IPS-18c (cell line): ENCODE results near the gene C10orf90.

Experiments
- H3K4me3 ChIP-seq: 2 replicates; pipeline ENCODE4 v1.7.0; 2013; ENCODE audit warnings: low read depth, mild to moderate bottlenecking, low read length, moderate library complexity; ENCODE audit not compliant: insufficient read depth
- H3K9me3 ChIP-seq: one replicate; pipeline ENCODE4 v1.6.1; 2013; ENCODE audit warnings: mild to moderate bottlenecking, low read length, moderate library complexity; ENCODE audit not compliant: control insufficient read depth, insufficient read depth

Gene C10orf90

DNA sequence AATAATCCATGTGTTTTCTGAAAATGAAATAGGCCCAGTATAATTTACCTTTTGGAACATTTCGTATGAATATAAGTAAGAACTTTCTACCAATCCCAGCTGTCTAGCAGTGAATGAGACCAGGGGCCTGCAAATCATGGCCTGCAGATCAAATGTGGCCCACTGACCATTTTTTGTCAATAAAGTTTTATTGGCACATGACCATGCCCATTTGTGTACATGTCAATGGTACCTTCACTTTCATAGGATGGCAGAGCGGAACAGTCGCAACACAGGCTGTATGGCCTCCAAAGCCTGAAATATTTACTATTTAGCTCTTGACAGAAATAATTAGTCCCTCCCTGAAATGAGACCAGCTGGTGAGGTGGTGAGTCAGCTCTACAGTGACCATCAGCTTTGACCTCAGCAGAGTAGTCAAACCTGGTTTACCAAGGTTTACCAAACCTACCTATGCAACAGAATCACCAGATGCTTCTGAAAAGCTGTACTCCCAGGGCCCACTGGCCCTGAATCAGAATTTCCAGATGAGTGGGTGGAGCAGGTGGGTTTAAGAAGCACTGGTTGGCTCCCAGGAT lies 13.8 kb upstream of the C10orf90 start:
- Histone ChIP-seq H3K4me3 (no peak overlapping the region), H3K9me3 (no peaks in the 10 kb centered on the region)

GRCh38 chr10:126683466-126683865 lies 13.0 kb upstream of the C10orf90 start:
- Histone ChIP-seq H3K4me3 (no peak overlapping the region), H3K9me3 (no peaks in the 10 kb centered on the region)

DNA sequence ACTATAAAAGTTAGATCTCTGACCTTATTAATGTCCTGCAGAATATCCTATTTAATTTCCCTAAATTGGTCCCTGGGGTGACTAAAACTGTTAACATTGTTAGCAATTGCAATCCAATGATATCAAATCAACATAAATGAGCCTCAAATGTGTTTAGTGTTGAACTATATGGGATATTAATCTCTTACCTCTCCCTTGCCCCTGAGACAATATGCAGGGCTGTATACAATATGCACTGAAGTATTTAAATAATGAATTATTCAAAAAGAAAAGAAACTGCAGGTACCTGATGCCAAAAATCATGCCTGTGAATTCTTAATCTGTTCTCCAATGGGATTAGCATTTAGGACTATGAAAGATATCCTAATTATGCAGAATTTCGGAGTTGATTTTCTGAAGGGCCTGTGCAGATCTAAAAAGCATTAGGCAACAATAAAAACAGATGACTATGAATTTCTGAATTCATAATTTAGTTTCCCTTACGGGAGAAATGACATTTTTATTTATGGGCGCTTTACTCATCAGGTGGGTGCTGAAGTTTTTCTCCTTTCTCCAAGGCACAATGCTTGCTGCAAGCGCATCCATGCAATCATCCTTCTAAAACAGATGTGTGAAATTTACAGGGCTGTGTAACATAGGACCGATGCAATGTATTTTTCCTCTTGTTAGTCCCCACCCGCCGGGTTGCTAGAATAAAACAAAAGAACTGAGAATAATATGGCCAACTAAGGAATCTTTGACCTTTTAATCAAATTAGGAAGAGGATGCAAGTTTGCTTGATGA lies 5.4 kb upstream of the C10orf90 start:
- no peak overlapping the region for H3K4me3 ChIP-seq
- no peaks in the 10 kb centered on the region for H3K9me3 ChIP-seq

DNA sequence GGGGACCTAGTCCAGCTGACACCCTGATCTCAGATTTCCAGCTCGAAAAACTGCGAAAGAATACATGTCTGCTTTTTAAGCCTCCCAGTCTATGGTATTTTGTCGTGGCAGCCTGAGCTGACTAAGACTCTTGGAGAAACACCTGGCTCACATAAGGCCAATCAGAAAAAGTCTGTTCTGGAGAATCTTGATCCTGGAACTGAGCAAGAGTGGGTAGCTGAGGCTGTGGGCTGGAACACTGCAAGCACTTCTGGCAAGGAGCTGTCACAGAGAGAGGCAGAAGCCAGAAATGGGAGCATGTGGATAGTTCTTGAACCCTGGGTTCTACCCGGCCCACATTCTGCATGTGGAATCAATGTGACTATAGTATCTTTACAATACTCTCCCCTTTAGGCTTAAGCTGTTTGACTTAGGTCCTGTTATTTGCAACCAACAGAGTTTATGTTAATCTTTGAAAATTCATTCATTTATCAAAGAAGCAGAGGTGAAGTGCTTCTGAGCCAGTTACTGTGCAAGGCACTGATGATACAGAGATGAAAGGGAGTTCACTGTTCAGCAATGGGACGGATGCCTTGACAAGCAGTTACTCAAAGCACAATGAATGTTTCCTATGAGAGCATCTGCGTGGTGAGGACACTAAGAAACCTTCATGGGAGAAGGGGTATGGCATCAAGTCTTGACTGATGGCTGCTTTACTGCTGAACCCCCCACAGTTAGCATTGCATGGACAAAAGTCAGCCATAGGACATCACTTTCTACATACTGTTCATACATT lies 4.4 kb upstream of the C10orf90 start:
- H3K4me3 ChIP-seq: no peak overlapping the region
- no peaks in the 10 kb centered on the region for H3K9me3 ChIP-seq

GRCh38 chr10:126673565-126673964 lies 3.1 kb upstream of the C10orf90 start:
- Histone ChIP-seq H3K9me3 (no peaks in the 10 kb centered on the region), H3K4me3 (no peak overlapping the region)

GRCh38 chr10:126671402-126671975 lies 996 bp upstream of the C10orf90 start:
- Histone ChIP-seq H3K4me3 (no peak overlapping the region), H3K9me3 (no peaks in the 10 kb centered on the region)

DNA sequence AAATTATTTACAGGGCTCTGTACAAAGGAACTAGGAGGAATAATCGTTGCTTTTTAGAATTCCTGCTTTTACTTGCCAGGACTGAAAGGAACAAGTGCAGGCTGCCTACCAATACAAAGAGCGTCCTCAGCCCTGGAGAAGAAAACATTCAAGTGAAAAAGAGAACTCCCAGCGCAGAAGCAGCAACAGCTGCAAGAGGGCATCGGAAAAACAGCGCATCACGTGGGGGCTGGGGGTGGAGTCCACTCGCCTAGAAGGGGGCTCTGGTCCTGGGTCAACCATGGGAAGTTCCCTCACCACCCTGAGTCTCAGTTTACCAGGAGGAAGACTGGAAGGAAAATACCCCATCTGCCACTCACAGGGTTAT lies 385 bp upstream of the C10orf90 start:
- no peak overlapping the region for H3K4me3 ChIP-seq
- no peaks in the 10 kb centered on the region for H3K9me3 ChIP-seq

DNA sequence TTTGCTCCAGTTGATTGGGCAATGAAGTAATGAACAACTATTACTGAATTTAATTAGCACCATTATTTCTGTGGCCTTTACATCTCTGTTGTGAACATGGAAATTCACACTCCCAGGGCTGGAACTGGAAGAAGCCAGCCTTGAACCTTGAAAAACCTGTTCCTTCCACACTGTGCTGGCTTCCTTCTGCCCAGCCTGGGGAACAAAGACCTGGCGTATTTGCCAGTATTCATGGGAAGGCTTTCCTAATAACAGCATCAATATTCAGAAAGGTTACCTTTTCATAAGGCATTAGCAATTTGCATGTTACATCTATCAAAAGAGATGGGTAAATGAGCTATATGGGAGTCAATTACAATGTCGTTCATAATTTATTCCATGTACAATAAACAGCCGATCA lies 1.3 kb downstream of the C10orf90 start:
- H3K4me3 ChIP-seq: no peak overlapping the region
- no peaks in the 10 kb centered on the region for H3K9me3 ChIP-seq

DNA sequence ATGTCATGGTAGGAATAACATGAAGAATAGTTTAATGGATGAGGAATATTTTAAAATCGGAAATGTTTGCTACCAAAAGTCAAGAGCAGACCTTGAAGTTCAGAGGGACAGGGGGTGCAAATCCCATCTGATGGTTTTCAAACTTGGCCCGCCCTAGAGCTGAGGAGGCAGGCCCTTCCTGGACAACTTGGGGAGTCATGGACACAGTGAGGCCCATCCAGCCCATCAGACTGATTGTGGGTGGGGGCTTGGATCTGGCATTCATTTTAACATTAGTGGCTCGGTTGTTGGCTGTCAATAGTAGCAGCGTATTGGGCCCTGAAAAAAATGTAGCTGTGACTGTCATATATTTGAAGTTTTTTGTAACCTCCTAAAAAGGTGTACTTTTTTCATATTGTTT lies 2.0 kb downstream of the C10orf90 start:
- Histone ChIP-seq H3K9me3 (no peaks in the 10 kb centered on the region), H3K4me3 (no peak overlapping the region)

DNA sequence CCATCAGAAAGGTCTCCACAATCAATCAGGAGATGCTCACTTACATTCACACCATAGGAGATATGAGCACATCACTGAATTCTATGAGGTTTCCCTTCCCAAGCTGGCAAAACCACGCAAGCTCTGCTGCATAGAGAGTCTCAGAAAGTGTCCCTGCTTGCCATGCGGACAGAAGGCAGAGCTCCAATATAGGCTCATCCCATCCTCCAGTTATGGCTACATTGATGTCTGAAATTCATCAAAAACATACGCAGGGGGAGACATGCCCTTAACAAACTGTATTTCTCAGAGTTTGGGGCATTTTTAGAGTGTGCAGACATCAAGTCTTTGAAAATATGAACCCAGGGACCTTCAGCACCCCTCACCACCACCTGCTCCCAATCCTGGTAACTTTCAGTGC lies 2.9 kb downstream of the C10orf90 start:
- H3K9me3 ChIP-seq: no peaks in the 10 kb centered on the region
- no peak overlapping the region; the same call in 1 of the 2 replicates for H3K4me3 ChIP-seq

DNA sequence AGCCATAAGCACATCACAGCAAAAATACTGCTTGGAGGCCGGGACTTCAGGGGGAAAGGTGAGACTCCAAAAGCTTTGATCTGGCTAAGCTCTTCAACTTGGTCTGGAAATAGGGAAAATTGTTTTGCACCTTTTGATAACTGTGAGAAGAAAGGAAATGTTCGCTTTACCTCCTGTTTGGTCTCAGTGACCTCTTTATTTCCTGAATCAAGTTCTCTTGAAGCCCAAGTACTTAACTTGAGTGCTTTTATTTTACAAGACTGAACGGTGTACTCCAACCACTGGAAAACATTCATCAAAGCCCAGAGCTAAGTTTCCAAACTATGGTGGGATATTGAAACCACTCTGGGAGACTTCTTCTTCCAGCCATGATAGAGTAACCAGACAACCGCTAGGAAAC lies 5.3 kb downstream of the C10orf90 start:
- Histone ChIP-seq H3K4me3 (no peak overlapping the region), H3K9me3 (no peaks in the 10 kb centered on the region)

DNA sequence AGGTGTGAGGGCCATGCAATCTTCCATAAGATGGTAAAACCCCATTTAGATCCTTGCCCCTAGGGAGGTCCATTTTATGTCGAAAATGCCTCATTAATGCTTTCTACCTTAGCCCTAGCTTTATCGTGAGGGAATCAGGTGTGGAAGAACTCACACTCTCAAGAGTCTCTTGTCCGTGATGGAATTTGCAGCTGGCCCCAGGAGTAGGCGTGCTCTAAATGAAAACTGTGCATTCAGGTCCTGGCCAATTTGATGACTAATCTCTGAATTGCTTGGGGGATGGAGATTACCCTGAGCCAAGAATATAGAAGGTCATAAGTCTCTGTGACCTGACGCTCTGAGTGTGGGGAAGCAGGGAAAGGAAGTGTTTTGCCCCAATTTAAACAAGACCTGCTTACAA lies 6.6 kb downstream of the C10orf90 start:
- H3K9me3 ChIP-seq: no peaks in the 10 kb centered on the region
- no peak overlapping the region for H3K4me3 ChIP-seq

DNA sequence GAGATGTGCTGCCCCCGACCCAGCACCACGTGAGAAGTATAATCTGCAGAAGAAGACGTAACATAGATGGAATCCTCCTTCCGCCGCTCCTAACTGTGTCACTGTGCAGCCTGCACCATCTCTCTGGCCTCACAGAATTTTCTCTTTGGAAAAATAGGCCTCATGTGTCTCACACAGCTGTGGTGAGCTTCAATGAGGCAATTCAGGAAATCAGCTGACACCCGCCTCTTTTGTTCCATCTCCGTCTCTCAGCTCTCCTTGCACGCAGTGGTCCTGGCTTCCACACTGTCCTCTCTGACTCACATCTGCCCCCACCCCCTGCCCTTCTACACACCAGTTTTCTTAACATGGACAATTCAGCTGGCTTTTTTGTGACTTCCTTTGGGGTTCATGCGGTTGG lies 7.2 kb downstream of the C10orf90 start:
- Histone ChIP-seq H3K9me3 (no peaks in the 10 kb centered on the region), H3K4me3 (no peak overlapping the region)

GRCh38 chr10:126661841-126662515 lies 8.5 kb downstream of the C10orf90 start:
- H3K9me3 ChIP-seq: no peaks in the 10 kb centered on the region
- no peak overlapping the region for H3K4me3 ChIP-seq

DNA sequence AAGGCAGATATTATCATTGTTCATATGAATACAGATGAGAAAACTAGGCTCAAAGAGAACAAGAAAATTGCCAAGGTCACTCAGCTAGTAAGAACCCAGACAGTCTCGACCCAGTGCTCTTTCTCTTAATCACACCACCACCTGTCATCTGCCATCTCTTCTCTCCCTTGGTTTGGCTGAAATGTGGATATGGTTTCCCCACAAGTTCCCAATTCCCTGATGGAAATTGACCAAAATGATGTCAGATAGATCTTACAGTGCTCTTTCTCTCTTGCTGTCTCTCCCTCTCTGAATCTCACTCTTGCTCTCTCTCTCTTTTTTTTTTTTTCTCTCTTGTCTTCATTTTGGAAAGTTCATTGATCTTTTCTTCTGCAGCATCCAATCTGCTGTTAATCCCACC lies 9.1 kb downstream of the C10orf90 start:
- no peak overlapping the region for H3K4me3 ChIP-seq

GRCh38 chr10:126659750-126660149 lies 10.7 kb downstream of the C10orf90 start:
- no peak overlapping the region for H3K4me3 ChIP-seq
- H3K9me3 ChIP-seq: no peaks in the 10 kb centered on the region

More for the DNA sequence above, 9.1 kb downstream of the C10orf90 start:
- no peaks in the 10 kb centered on the region for H3K9me3 ChIP-seq

GRCh38 chr10:126658928-126659327 lies 11.6 kb downstream of the C10orf90 start:
- Histone ChIP-seq H3K4me3 (no peak overlapping the region), H3K9me3 (no peaks in the 10 kb centered on the region)
